ENCODE data around the gene KLHL29.

GRCh38 chr2:23381084-23381483 is 3.9 kb upstream of the KLHL29 start:
- TF ChIP-seq CTCF (conservative IDR thresholded peaks at IDR 0.05): no peak
- TF ChIP-seq EZH2 (IDR thresholded peaks at IDR 0.05; ENCODE audit: low read depth): no peak
